ENCODE results near the gene ATOSA. TPM values are rescaled to one million over a fixed set of nuclear protein-coding genes. Genes with fewer than 3 reads are reported as not detected.

Gene ATOSA
- total RNA-seq, 1 donor from 2014 or later: 66.5 TPM

- DNase-seq: peak; percentile 95
Observed at GRCh38 chr15:52651868-52652267, 27.3 kb downstream of the ATOSA start.

GRCh38 chr15:52651114-52651513 lies 28.1 kb downstream of the ATOSA start:
- DNase-seq: no peak

- peak; percentile 83 for DNase-seq
Observed at GRCh38 chr15:52649686-52650085, 29.5 kb downstream of the ATOSA start.

GRCh38 chr15:52645916-52646315 lies 33.3 kb downstream of the ATOSA start:
- DNase-seq: no peak

GRCh38 chr15:52642386-52643361 lies 36.5 kb downstream of the ATOSA start:
- no peak for DNase-seq

GRCh38 chr15:52636459-52636858 lies 42.7 kb downstream of the ATOSA start:
- no peak for DNase-seq

GRCh38 chr15:52635908-52636307 lies 43.3 kb downstream of the ATOSA start:
- DNase-seq: no peak

Other genes with a start within 250 kb of the ATOSA start
- gene MYO5A, start 150.5 kb downstream of the ATOSA start, total RNA-seq: 59.9 and 115 TPM in 2 replicates
- gene ARPP19, start 110.4 kb downstream of the ATOSA start, total RNA-seq: 147 and 176 TPM in 2 replicates
- gene ONECUT1, start 110.9 kb upstream of the ATOSA start, total RNA-seq: not detected in 2 replicates